HUES64 (cell line): ENCODE data around the gene SLC7A10.
"Not testable (repeated sequence)": the region's sequence is repeated elsewhere in the genome, so short reads cannot be mapped to it uniquely, and the experiment has no call there.

Experiments
- H3K27ac ChIP-seq: 2 replicates; pipeline ENCODE4 v1.7.0; 2013; ENCODE audit warnings: low read depth, low read length, inconsistent platforms
- H3K27me3 ChIP-seq: 2 replicates; pipeline ENCODE4 v1.6.1; 2013; ENCODE audit warnings: mild to moderate bottlenecking, low read length; ENCODE audit not compliant: insufficient read depth
- H3K36me3 ChIP-seq: 2 replicates; pipeline ENCODE4 v1.6.1; 2013; ENCODE audit warnings: mild to moderate bottlenecking, low read length; ENCODE audit not compliant: insufficient read depth
- H3K4me1 ChIP-seq: 2 replicates; pipeline ENCODE4 v1.6.1; 2013; ENCODE audit warnings: mild to moderate bottlenecking, low read length, moderate library complexity; ENCODE audit not compliant: insufficient read depth
- H3K4me3 ChIP-seq: 2 replicates; pipeline ENCODE4 v1.5.1; 2013; ENCODE audit warnings: mild to moderate bottlenecking, low read length, moderate library complexity
- H3K9ac ChIP-seq: 2 replicates; pipeline ENCODE4 v1.6.1; 2013; ENCODE audit warnings: mild to moderate bottlenecking, low read depth, low read length
- H3K9me3 ChIP-seq: 2 replicates; pipeline ENCODE4 v1.6.1; 2013; ENCODE audit warnings: low read depth, low read length; ENCODE audit not compliant: insufficient read depth
- WGBS: fragments of 150-250, 120-280 bp; methylation state at CpG from one replicate; pipeline ENCODE4 v1.1.7; 2013; ENCODE audit warnings: missing lambda C conversion rate; 5-methylcytosine and 5-hydroxymethylcytosine counted together

The SLC7A10 gene

DNA sequence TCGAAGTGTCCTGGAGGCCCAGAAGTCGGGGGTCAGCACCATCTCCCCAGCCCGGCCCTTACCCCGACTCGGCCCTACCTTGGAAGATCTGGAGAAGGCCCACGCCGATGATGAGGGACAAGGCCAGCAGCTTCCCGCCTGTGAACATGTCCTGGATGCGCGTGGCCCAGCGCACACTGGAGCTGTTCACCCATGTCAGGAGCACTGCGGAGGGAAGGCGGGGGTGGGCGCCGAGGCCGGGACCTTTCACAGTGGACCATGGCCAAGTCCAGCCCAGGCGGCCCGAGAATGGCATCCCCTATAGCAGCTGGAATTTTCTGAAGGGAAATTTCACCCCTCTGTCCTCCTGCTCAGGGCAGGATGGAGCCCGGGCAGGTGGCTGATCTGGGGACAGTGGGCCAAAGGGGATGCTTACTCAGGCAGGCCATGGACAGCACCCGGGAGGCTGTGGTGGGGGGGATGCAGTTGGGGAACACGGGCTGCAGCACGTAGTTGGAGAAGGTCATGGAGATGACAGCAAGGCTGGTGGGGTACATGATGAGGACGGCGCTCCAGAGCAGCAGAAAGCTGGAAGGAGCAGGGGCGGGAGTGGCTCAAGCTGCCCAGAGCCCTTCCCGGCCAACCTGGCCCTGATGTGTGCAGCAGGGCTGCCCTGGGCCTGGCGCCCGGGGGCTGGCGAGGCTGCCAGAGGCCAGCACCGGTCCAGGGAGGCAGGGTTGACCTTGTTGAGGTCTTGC is 13.0 kb downstream of the SLC7A10 start:
- H3K4me1 ChIP-seq, result no peaks in the 10 kb centered on the region
- no peak overlapping the region for H3K27ac ChIP-seq
- H3K9me3 ChIP-seq, result no peaks in the 10 kb centered on the region
- no peak overlapping the region for H3K4me3 ChIP-seq
- WGBS, result 91% methylated on average over 30 of the region's 30 CpGs
- no peaks in the 10 kb centered on the region for H3K27me3 ChIP-seq
- no peaks in the 10 kb centered on the region for H3K36me3 ChIP-seq
- no peak overlapping the region for H3K9ac ChIP-seq

DNA sequence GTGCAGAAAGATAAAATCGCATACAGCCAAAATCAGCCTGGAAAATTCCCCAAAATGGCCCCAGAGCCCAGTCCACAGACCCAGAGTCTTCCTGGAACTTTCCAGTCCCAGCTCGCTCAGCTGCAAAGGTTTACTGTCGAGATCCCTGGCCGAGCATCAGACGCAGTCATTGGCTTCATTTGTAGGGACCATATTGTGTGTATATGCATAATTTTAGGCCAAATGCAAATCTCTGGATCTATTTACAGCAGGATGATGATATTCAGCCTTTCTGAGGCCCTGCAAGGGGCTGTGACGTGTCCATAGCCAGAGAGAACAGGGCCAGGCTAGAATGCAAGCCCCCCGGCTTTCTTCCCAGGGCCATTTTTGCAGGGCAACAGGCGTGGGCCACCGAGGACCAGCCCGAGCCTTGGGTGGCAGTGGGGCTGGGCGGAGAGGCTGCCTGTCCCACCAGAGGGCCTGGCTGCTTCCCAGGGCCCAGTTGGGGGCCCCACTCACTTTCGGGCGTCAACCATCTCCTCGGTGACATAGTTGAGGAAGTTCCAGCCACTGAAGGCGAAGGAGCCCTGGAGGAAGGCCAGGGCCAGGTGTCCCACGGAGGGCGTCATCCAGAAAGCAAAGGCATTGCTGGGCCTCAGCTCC is 13.7 kb downstream of the SLC7A10 start:
- H3K27me3 ChIP-seq, result no peaks in the 10 kb centered on the region
- no peak overlapping the region for H3K4me3 ChIP-seq
- no peak overlapping the region for H3K27ac ChIP-seq
- H3K9me3 ChIP-seq, result no peaks in the 10 kb centered on the region
- no peaks in the 10 kb centered on the region for H3K36me3 ChIP-seq
- WGBS, result 86% methylated on average over 17 of the region's 17 CpGs
- no peak overlapping the region for H3K9ac ChIP-seq
- no peaks in the 10 kb centered on the region for H3K4me1 ChIP-seq

- Histone ChIP-seq H3K4me3 (no peak overlapping the region), H3K36me3 (peaks cover 6% of the 10 kb centered on the region; the same call in 1 of the 2 replicates), H3K9ac (no peak overlapping the region), H3K27me3 (no peaks in the 10 kb centered on the region), H3K4me1 (no peaks in the 10 kb centered on the region), H3K9me3 (no peaks in the 10 kb centered on the region), H3K27ac (no peak overlapping the region)
- WGBS, result 94% methylated on average over 22 of the region's 22 CpGs
Measured at GRCh38 chr19:33210266-33210940, 15.2 kb downstream of the SLC7A10 start.

DNA sequence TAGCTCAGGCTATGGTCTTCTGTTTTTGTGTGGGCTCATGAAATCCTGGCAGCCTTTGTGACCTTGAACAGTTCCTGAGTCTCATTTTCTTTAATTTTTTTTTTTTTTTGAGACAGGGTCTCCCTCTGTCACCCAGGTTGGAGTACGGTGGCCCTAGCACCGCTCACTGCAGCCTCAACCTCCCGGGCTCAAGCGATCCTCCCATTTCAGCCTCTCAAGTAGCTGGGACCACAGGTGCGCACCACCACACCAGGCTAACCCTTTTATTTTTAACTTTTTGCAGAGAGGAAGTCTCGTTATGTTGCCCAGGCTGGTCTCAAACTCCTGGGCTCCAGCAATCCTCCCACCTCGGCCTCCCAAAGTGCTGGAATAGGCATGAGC is 15.8 kb downstream of the SLC7A10 start:
- not testable (repeated sequence) for H3K27ac ChIP-seq, H3K27me3 ChIP-seq, H3K4me1 ChIP-seq, H3K9ac ChIP-seq, H3K36me3 ChIP-seq, H3K9me3 ChIP-seq, H3K4me3 ChIP-seq
- WGBS, result 95% methylated on average over 7 of the region's 7 CpGs

DNA sequence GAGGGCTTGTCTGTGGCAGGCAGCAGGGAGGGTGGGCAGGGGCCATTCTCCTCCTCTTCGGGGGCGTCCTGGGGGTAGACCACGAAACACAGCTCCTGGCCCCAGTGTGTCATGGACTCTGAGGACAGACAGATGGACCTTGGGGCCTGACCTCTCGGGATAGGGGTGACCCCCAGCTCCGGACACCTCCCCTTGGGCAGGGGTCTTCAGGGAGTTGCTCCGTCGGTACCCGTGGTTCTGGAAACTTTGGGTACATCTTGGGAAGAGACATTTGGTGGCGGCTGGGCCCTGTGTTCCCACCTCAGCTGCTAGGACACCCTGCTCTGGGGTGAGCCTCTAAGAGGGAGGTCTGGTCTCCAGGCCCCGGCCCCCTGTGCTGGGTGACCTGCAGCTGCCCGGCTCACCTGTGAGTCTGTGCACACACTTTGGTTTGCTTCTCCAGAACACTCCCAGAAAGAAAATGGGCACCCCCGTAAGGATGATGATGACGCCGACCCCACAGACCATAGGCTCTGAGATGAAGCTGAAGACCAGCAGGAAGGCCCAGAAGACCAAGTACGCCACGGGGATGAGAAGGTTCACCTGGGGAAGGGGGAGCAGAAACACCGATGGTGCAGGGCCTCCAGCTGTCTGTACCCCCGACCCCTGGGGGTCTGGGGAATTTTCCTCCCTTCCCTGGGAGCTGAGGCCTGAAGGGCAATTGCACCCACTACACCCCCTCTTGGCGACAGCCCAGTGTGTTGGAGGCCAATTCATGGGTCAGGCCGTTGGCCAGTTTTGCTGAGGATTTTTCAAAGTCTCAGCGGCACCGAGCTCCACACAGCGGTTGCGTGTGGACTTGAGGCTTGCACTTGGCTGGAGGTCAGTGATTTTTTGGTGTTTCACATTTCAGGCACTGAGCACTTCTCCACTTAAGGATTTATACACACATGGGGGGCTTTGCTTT is 16.5 kb downstream of the SLC7A10 start:
- Histone ChIP-seq H3K27me3 (no peaks in the 10 kb centered on the region), H3K36me3 (peaks cover 10% of the 10 kb centered on the region), H3K27ac (no peak overlapping the region), H3K9me3 (no peaks in the 10 kb centered on the region), H3K9ac (no peak overlapping the region), H3K4me1 (no peaks in the 10 kb centered on the region), H3K4me3 (no peak overlapping the region)
- 94% methylated on average over 24 of the region's 24 CpGs for WGBS

- Histone ChIP-seq H3K36me3 (peaks cover 10% of the 10 kb centered on the region), H3K27me3 (no peaks in the 10 kb centered on the region), H3K4me1 (no peaks in the 10 kb centered on the region), H3K9ac (no peak overlapping the region), H3K9me3 (no peaks in the 10 kb centered on the region), H3K4me3 (no peak overlapping the region), H3K27ac (no peak overlapping the region)
- 93% methylated on average over 11 of the region's 11 CpGs for WGBS
Measured at GRCh38 chr19:33208371-33208895, 17.2 kb downstream of the SLC7A10 start.

GRCh38 chr19:33207903-33208302 is 17.7 kb downstream of the SLC7A10 start:
- no peak overlapping the region for H3K4me3 ChIP-seq
- WGBS, result 92% methylated on average over 9 of the region's 9 CpGs
- H3K27me3 ChIP-seq, result no peaks in the 10 kb centered on the region
- peaks cover 15% of the 10 kb centered on the region for H3K36me3 ChIP-seq
- no peak overlapping the region for H3K27ac ChIP-seq
- no peak overlapping the region for H3K9ac ChIP-seq
- H3K4me1 ChIP-seq, result no peaks in the 10 kb centered on the region
- no peaks in the 10 kb centered on the region for H3K9me3 ChIP-seq

- H3K9ac ChIP-seq, result no peak overlapping the region
- H3K4me1 ChIP-seq, result no peaks in the 10 kb centered on the region
- H3K27ac ChIP-seq, result no peak overlapping the region
- no peaks in the 10 kb centered on the region for H3K27me3 ChIP-seq
- no peaks in the 10 kb centered on the region for H3K9me3 ChIP-seq
- H3K36me3 ChIP-seq, result peaks cover 17% of the 10 kb centered on the region
- 93% methylated on average over 38 of the region's 38 CpGs for WGBS
- no peak overlapping the region for H3K4me3 ChIP-seq
Measured at GRCh38 chr19:33207040-33207620, 18.5 kb downstream of the SLC7A10 start.

GRCh38 chr19:33206261-33207039 is 19.2 kb downstream of the SLC7A10 start:
- no peak overlapping the region for H3K9ac ChIP-seq
- 95% methylated on average over 38 of the region's 38 CpGs for whole genome bisulfite sequencing
- H3K27ac ChIP-seq, result no peak overlapping the region
- H3K4me1 ChIP-seq, result no peaks in the 10 kb centered on the region
- H3K36me3 ChIP-seq, result peaks cover 17% of the 10 kb centered on the region
- H3K4me3 ChIP-seq, result no peak overlapping the region
- no peaks in the 10 kb centered on the region for H3K27me3 ChIP-seq
- H3K9me3 ChIP-seq, result no peaks in the 10 kb centered on the region
